GM21423 (cell line): ENCODE data around the gene SRPK2.

ENCODE experiments used
- ATAC-seq: cut with Tn5 transposase; IDR thresholded peaks from one replicate; pipeline ENCODE4 v1.9.1; 2021; ENCODE audit warnings: mild to moderate bottlenecking, moderate library complexity; ENCODE audit not compliant: unreplicated experiment

The SRPK2 gene

GRCh38 chr7:105229641-105230040 lies 159.1 kb downstream of the SRPK2 start:
- ATAC-seq = no peak

- ATAC-seq = no peak
Measured at GRCh38 chr7:105228555-105228954, 160.2 kb downstream of the SRPK2 start.

- no peak for ATAC-seq
Measured at GRCh38 chr7:105227391-105227790, 161.3 kb downstream of the SRPK2 start.

- ATAC-seq = peak; percentile 93
Measured at GRCh38 chr7:105224884-105225651, 163.7 kb downstream of the SRPK2 start.

GRCh38 chr7:105222953-105223352 lies 165.8 kb downstream of the SRPK2 start:
- ATAC-seq = no peak

GRCh38 chr7:105219771-105220160 lies 169.0 kb downstream of the SRPK2 start:
- ATAC-seq = no peak

- no peak for ATAC-seq
Measured at GRCh38 chr7:105218939-105219770, 169.6 kb downstream of the SRPK2 start.

GRCh38 chr7:105218215-105218614 lies 170.5 kb downstream of the SRPK2 start:
- no peak for ATAC-seq

GRCh38 chr7:105216786-105217185 lies 171.9 kb downstream of the SRPK2 start:
- no peak for ATAC-seq

GRCh38 chr7:105215821-105216220 lies 172.9 kb downstream of the SRPK2 start:
- no peak for ATAC-seq

- no peak for ATAC-seq
Measured at GRCh38 chr7:105215182-105215581, 173.5 kb downstream of the SRPK2 start.

GRCh38 chr7:105213611-105214010 lies 175.1 kb downstream of the SRPK2 start:
- ATAC-seq = no peak

- ATAC-seq = no peak
Measured at GRCh38 chr7:105212212-105212611, 176.5 kb downstream of the SRPK2 start.

GRCh38 chr7:105210721-105211205 lies 178.0 kb downstream of the SRPK2 start:
- ATAC-seq = peak; percentile 85

GRCh38 chr7:105209870-105210269 lies 178.9 kb downstream of the SRPK2 start:
- no peak for ATAC-seq

GRCh38 chr7:105209433-105209832 lies 179.3 kb downstream of the SRPK2 start:
- no peak for ATAC-seq

- no peak for ATAC-seq
Measured at GRCh38 chr7:105206985-105207384, 181.7 kb downstream of the SRPK2 start.

- no peak for ATAC-seq
Measured at GRCh38 chr7:105205592-105206237, 183.0 kb downstream of the SRPK2 start.

GRCh38 chr7:105204953-105205352 lies 183.8 kb downstream of the SRPK2 start:
- no peak for ATAC-seq

- no peak for ATAC-seq
Measured at GRCh38 chr7:105204520-105204919, 184.2 kb downstream of the SRPK2 start.

GRCh38 chr7:105202616-105203015 lies 186.1 kb downstream of the SRPK2 start:
- ATAC-seq = no peak
